CD4-positive, CD25-positive, alpha-beta regulatory T cell (primary cell): Measurements from ENCODE around the gene TFAP2E. TPM values are rescaled to one million over a fixed set of nuclear protein-coding genes. Genes with fewer than 3 reads are reported as not detected.

Source experiments
- ATAC-seq, 2 donors: fragments of 150-1000 bp; cut with Tn5 transposase; one replicate each; pipeline ENCODE4 v1.10.0; 2021; ENCODE audit warnings: low read depth in 2 of 2, moderate number of reproducible peaks in 2 of 2, moderate library complexity in 1 of 2
- DNase-seq, 3 donors: peaks; one replicate each; pipeline versions ENCODE4 v3.0.0 to v3.0.0-alpha.2; 2012 to 2022; ENCODE audit warnings: mixed read lengths in 1 of 3
- H3K27ac ChIP-seq: one replicate; pipeline ENCODE4 v1.7.0; 2013; ENCODE audit warnings: mild to moderate bottlenecking, low read length; ENCODE audit not compliant: insufficient read depth, poor library complexity, severe bottlenecking
- H3K27me3 ChIP-seq: one replicate; pipeline ENCODE4 v1.7.0; 2013; ENCODE audit warnings: low read length; ENCODE audit not compliant: control insufficient read depth, insufficient read depth
- H3K36me3 ChIP-seq: one replicate; pipeline ENCODE4 v1.7.0; 2013; ENCODE audit warnings: mild to moderate bottlenecking, low read length, moderate library complexity; ENCODE audit not compliant: control insufficient read depth, insufficient read depth
- H3K4me1 ChIP-seq: 2 replicates; pipeline ENCODE4 v1.7.0; 2013; ENCODE audit warnings: mild to moderate bottlenecking, low read length; ENCODE audit not compliant: insufficient read depth, control insufficient read depth, poor library complexity, severe bottlenecking
- H3K4me3 ChIP-seq: one replicate; pipeline ENCODE4 v1.7.0; 2013; ENCODE audit warnings: low read depth, mild to moderate bottlenecking, low read length, moderate library complexity
- H3K9me3 ChIP-seq, 2 experiments: 1 replicate in 1 of 2; 2 replicates in 1 of 2; pipeline ENCODE4 v1.7.0; 2013; ENCODE audit warnings: low read length in 2 of 2, mild to moderate bottlenecking in 1 of 2, moderate library complexity in 1 of 2; ENCODE audit not compliant: control insufficient read depth in 2 of 2
- H3K27ac Mint-ChIP-seq, 3 donors: one replicate each; pipeline ENCODE4 v1.8.0; 2020 to 2022; ENCODE audit warnings: mild to moderate bottlenecking in 3 of 3, mixed read lengths in 3 of 3, moderate library complexity in 2 of 3
- H3K27me3 Mint-ChIP-seq: one replicate; pipeline ENCODE4 v1.8.0; 2022; ENCODE audit warnings: mild to moderate bottlenecking, mixed read lengths
- H3K36me3 Mint-ChIP-seq: one replicate; pipeline ENCODE4 v1.8.0; 2020; ENCODE audit warnings: mixed read lengths
- H3K4me1 Mint-ChIP-seq, 4 donors: one replicate each; pipeline ENCODE4 v1.8.0; 2020 to 2022; ENCODE audit warnings: mixed read lengths in 4 of 4, mild to moderate bottlenecking in 1 of 4
- H3K4me3 Mint-ChIP-seq, 4 donors: one replicate each; pipeline ENCODE4 v1.8.0; 2020 to 2022; ENCODE audit warnings: mild to moderate bottlenecking in 4 of 4, mixed read lengths in 4 of 4, moderate library complexity in 3 of 4
- H3K9me3 Mint-ChIP-seq, 7 donors: one replicate each; pipeline ENCODE4 v1.8.0; 2020 to 2022; ENCODE audit warnings: mixed read lengths in 7 of 7, mild to moderate bottlenecking in 3 of 7, moderate library complexity in 2 of 7
- polyA plus RNA-seq, 4 donors: library from polyadenylated mRNA; unstranded; fragments of 300-500 nt; fragmentation: Illumina TruSeq; gene quantifications; one replicate each; pipeline ENCODE4 v1.2.3, GENCODE V29; 2021
- total RNA-seq: library from RNA; stranded (reverse); gene quantifications from one replicate; pipeline ENCODE4 v1.2.3, GENCODE V29; 2022

The TFAP2E gene
- total and polyA plus RNA-seq, 5 donors from 2014 or later: 0.17 to 5.1 (median 0.46) TPM; not detected in 1

- Histone ChIP-seq H3K27me3 (no peaks in the 10 kb centered on the region), H3K27ac (no peak overlapping the region), H3K9me3 (no peaks in the 10 kb centered on the region), H3K36me3 (peaks cover 66% of the 10 kb centered on the region), H3K4me1 (no peaks in the 10 kb centered on the region), H3K4me3 (no peak overlapping the region)
- no peak for DNase-seq
- no peak for ATAC-seq
- H3K4me1 Mint-ChIP-seq: peaks cover 7 to 17% (median 13%) of the 10 kb centered on the region in 4 donors
- H3K4me3 Mint-ChIP-seq: no peak overlapping the region
- H3K36me3 Mint-ChIP-seq: peaks cover 23% of the 10 kb centered on the region
- H3K9me3 Mint-ChIP-seq: no peaks in the 10 kb centered on the region
- no peaks in the 10 kb centered on the region for H3K27me3 Mint-ChIP-seq
- H3K27ac Mint-ChIP-seq: peak overlapping the region in 2 of 3 donors; percentile 22 to 73
Measured at GRCh38 chr1:35605867-35606182, 32.7 kb downstream of the TFAP2E start.

- Histone ChIP-seq H3K27ac (no peak overlapping the region), H3K4me3 (no peak overlapping the region), H3K27me3 (no peaks in the 10 kb centered on the region), H3K36me3 (peaks cover 44% of the 10 kb centered on the region), H3K4me1 (no peaks in the 10 kb centered on the region), H3K9me3 (no peaks in the 10 kb centered on the region)
- ATAC-seq (no peak), DNase-seq (no peak)
- H3K27ac Mint-ChIP-seq: no peak overlapping the region
- no peak overlapping the region for H3K4me3 Mint-ChIP-seq
- no peaks in the 10 kb centered on the region for H3K9me3 Mint-ChIP-seq
- peaks cover 27% of the 10 kb centered on the region for H3K36me3 Mint-ChIP-seq
- H3K27me3 Mint-ChIP-seq: no peaks in the 10 kb centered on the region
- peaks cover 17 to 30% (median 24%) of the 10 kb centered on the region in 4 donors for H3K4me1 Mint-ChIP-seq
Measured at GRCh38 chr1:35611655-35612054, 38.5 kb downstream of the TFAP2E start.

- no peak overlapping the region for H3K4me3 ChIP-seq
- H3K27ac ChIP-seq: no peak overlapping the region
- H3K36me3 ChIP-seq: peaks cover 25% of the 10 kb centered on the region
- H3K4me1 ChIP-seq: no peaks in the 10 kb centered on the region
- Mint-ChIP-seq H3K4me3 (no peak overlapping the region), H3K27ac (peak overlapping the region in 1 of 3 donors; percentile 26), H3K36me3 (peaks cover 43% of the 10 kb centered on the region), H3K4me1 (peaks cover 24 to 30% (median 30%) of the 10 kb centered on the region in 4 donors), H3K27me3 (no peaks in the 10 kb centered on the region), H3K9me3 (no peaks in the 10 kb centered on the region)
- no peaks in the 10 kb centered on the region for H3K27me3 ChIP-seq
- DNase-seq (no peak), ATAC-seq (no peak)
- no peaks in the 10 kb centered on the region for H3K9me3 ChIP-seq
Measured at GRCh38 chr1:35615440-35615839, 42.3 kb downstream of the TFAP2E start.

- Histone ChIP-seq H3K36me3 (peaks cover 35% of the 10 kb centered on the region), H3K27ac (no peak overlapping the region), H3K27me3 (no peaks in the 10 kb centered on the region), H3K4me3 (no peak overlapping the region), H3K4me1 (no peaks in the 10 kb centered on the region), H3K9me3 (no peaks in the 10 kb centered on the region)
- Mint-ChIP-seq H3K9me3 (no peaks in the 10 kb centered on the region), H3K36me3 (peaks cover 43% of the 10 kb centered on the region), H3K4me3 (no peak overlapping the region), H3K4me1 (peaks cover 10 to 34% (median 25%) of the 10 kb centered on the region in 4 donors), H3K27ac (no peak overlapping the region), H3K27me3 (no peaks in the 10 kb centered on the region)
- DNase-seq (no peak), ATAC-seq (no peak)
Measured at GRCh38 chr1:35619237-35620121, 46.4 kb downstream of the TFAP2E start.

- Mint-ChIP-seq H3K4me3 (no peak overlapping the region), H3K27me3 (no peaks in the 10 kb centered on the region), H3K4me1 (peaks cover 15 to 27% (median 24%) of the 10 kb centered on the region in 4 donors), H3K36me3 (peaks cover 38% of the 10 kb centered on the region), H3K9me3 (no peaks in the 10 kb centered on the region), H3K27ac (peak overlapping the region in 1 of 3 donors; percentile 44)
- Histone ChIP-seq H3K36me3 (peaks cover 34% of the 10 kb centered on the region), H3K4me1 (no peaks in the 10 kb centered on the region), H3K9me3 (no peaks in the 10 kb centered on the region), H3K27ac (no peak overlapping the region), H3K4me3 (no peak overlapping the region), H3K27me3 (no peaks in the 10 kb centered on the region)
- no peak for DNase-seq
- ATAC-seq: no peak
Measured at GRCh38 chr1:35622510-35623178, 49.5 kb downstream of the TFAP2E start.

GRCh38 chr1:35623832-35624231 is 50.7 kb downstream of the TFAP2E start:
- H3K4me1 Mint-ChIP-seq: peaks cover 18 to 30% (median 25%) of the 10 kb centered on the region in 4 donors
- Histone ChIP-seq H3K27me3 (no peaks in the 10 kb centered on the region), H3K36me3 (peaks cover 32% of the 10 kb centered on the region), H3K4me3 (no peak overlapping the region), H3K4me1 (no peaks in the 10 kb centered on the region), H3K27ac (no peak overlapping the region), H3K9me3 (no peaks in the 10 kb centered on the region)
- H3K27me3 Mint-ChIP-seq: no peaks in the 10 kb centered on the region
- no peak for DNase-seq
- no peaks in the 10 kb centered on the region for H3K9me3 Mint-ChIP-seq
- no peak overlapping the region for H3K27ac Mint-ChIP-seq
- no peak overlapping the region for H3K4me3 Mint-ChIP-seq
- H3K36me3 Mint-ChIP-seq: peaks cover 30% of the 10 kb centered on the region
- ATAC-seq: no peak

- no peaks in the 10 kb centered on the region for H3K9me3 ChIP-seq
- peaks cover 34% of the 10 kb centered on the region for H3K36me3 Mint-ChIP-seq
- H3K4me1 Mint-ChIP-seq: peaks cover 19 to 32% (median 26%) of the 10 kb centered on the region in 4 donors
- H3K27ac ChIP-seq: no peak overlapping the region
- H3K4me3 ChIP-seq: no peak overlapping the region
- peaks cover 56% of the 10 kb centered on the region for H3K36me3 ChIP-seq
- ATAC-seq (no peak), DNase-seq (no peak)
- H3K27me3 Mint-ChIP-seq: no peaks in the 10 kb centered on the region
- H3K4me3 Mint-ChIP-seq: no peak overlapping the region
- no peaks in the 10 kb centered on the region for H3K27me3 ChIP-seq
- H3K9me3 Mint-ChIP-seq: no peaks in the 10 kb centered on the region
- H3K4me1 ChIP-seq: no peaks in the 10 kb centered on the region
- no peak overlapping the region for H3K27ac Mint-ChIP-seq
Measured at GRCh38 chr1:35629051-35629450, 55.9 kb downstream of the TFAP2E start.
